GM21717 (cell line): ENCODE measurements around the gene CCDC92B.
"Not testable (repeated sequence)": the region's sequence is repeated elsewhere in the genome, so short reads cannot be mapped to it uniquely, and the experiment has no call there.

Experiments
- ATAC-seq: cut with Tn5 transposase; IDR thresholded peaks from one replicate; pipeline ENCODE4 v1.9.1; 2021; ENCODE audit warnings: mild to moderate bottlenecking, moderate library complexity; ENCODE audit not compliant: unreplicated experiment

CCDC92B gene

DNA sequence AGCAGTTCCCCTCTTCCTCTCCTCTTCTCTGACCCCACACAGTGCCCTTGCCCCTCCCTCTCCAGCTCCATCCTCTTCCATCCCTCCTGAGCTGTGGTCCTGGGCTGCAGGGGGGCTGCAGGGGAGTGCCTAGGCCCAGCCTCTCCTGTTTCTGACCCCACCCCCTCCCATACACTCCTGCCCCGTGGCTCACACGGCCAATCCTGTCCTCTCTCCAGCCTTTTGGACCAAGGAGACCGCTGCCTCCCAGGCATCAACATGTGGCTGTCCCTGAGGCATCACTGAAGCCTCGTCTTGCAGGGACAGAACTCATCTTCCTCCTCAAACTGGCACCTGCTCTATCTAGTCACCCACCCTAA is 44.6 kb downstream of the CCDC92B start:
- ATAC-seq = no peak

- ATAC-seq = no peak
Observed at GRCh38 chr17:2704031-2704889, 45.2 kb downstream of the CCDC92B start.

GRCh38 chr17:2703606-2704005 is 45.8 kb downstream of the CCDC92B start:
- no peak for ATAC-seq

DNA sequence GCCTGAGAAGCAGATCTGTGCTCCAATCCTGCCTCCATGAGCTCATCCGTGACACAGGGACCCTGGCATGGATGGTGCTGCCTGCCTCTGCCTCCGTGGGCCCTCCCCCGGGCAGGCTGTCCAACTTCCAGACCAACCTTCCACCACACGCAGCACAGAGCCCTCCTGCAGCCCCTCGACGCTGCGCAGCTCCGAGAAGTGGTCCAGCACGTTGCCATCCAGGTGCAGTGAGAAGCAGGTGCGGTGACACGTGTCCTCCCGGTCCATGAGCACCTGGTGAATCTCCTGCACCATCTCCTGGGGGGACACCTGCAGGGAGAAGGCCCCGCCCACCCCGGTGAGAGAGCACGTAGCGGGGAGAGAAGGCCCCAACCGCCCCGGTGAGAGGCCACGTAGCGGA is 46.3 kb downstream of the CCDC92B start:
- ATAC-seq = no peak

DNA sequence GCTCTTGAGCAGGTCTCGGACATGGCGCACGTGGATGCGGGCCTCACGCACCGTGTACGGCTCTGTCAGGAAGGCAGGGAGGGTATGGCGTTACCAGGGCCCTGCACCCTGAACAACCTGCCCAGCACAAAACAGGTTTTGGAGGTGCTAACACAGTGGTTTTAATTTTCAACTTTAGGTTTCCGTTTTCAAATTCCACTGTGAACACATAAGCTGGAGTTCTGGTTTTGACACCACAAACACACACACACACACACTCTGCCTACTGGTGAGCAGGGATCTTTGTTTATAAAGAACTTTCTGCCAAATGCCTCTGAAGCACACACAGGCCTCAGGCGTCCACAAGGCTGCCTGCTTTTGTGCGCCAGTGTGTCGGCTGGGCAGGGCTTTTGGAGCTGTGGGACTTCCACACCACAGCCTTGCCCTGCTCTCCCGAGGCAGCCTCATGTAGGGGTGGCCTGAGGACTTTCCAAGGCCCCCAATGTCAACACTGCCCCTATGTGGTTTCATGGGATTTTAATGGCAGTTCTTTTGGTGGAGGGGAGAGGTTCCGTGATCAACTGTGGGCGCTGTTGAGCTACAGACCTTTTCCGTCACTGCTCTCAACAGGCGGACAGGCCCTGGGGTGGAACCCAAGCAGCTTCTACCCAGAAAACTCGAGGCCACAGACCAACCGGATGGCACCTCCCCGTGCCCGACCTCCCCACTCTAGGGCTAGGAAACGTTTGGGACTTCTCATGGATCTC is 47.3 kb downstream of the CCDC92B start:
- ATAC-seq = no peak

DNA sequence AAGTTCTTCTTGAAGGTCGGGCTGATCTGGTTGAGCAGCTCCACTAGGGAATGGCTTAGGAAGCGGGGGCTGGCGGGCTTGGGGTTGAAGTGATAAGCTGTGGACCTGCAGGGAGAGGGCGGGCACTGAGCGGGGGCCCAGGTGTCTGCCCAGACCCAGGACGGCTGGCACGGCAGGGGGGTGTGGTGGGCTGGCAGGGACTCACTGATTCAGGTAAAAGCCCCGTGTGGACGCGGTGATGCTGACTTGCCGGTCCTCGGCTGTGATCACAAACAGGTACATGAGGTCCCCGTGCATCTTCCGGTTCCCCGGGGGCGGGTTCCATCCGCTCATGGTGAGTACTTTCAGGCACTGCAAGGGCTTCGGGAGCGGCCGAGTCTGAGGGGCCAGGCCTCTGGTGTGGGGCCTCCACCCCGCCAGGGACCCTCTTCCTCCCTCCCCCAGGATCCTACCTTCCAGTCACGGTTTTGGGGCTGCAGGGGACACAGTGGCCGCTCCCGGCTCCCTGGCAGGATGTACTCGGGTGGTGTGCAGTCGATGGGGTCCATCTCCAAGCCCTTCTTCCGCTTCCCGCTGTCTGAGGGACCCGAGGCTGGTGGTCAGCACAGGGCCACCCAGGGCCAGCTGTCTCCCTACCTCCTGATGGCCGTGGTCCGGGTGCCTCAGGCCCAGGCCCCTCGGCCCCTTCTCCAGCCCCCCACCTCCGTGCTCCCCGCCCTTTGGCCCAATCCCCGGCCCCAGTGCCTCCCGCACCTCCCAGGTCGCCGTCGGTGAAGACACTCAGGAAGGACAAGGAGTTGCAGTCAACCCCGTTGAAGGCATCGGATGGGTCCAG is 48.1 kb downstream of the CCDC92B start:
- no peak for ATAC-seq

DNA sequence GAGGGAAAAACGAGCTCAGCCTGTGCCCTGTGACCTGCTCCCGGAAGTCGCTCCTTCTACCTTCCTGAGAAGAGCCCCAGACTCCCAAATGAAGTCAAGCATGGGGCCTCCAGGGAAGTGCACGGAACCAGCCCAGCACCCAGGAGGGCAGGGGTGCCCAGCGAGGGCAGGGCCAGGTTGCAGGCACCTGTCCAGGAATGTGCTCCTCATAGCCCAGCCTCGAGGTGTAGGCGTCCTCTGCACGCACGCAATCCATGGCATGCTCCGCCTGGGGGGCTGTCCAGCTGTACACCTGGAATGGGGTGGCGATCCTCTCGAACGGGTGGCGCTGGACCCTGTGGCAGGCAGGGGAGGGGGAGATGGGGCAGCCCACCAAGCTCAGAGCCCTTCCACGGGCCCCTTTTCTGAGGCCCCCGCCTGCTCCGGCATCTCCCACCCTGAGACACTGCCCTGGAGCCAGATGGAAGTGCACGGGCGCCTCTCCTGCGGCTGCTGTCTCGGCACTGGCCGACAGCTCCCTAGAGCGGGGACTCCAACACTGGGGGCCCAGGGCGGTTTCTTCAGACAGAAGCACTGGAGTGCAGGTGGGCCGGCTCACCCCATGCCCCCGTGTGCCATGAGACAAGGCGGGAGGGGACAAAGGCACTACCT is 48.8 kb downstream of the CCDC92B start:
- no peak for ATAC-seq

DNA sequence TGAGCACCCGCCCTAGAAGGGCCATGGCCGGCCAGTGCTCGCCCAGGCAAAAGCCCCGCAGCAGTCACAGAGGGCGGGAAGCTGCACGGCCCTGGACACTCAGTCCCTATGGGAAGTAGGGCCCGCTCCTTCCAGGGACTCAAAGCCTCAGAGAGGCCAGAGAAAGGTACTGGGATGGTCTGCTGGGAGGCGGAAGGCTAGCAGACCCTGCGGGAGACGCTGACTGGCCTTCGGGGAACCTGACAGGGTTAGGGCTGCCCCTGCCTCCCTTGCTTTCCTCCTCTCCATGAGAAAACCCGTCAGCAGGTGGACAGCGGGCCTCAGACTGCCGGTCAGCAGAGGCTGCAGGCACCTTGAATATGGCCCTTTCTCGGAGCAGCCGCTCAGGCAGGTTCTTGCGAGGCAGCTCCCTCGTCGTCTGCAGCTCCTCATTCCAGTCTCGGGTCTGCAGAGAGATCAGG is 49.4 kb downstream of the CCDC92B start:
- ATAC-seq = no peak

GRCh38 chr17:2699216-2699805 is 50.1 kb downstream of the CCDC92B start:
- ATAC-seq = not testable (repeated sequence)

- no peak for ATAC-seq
Observed at GRCh38 chr17:2697611-2698162, 51.8 kb downstream of the CCDC92B start.

DNA sequence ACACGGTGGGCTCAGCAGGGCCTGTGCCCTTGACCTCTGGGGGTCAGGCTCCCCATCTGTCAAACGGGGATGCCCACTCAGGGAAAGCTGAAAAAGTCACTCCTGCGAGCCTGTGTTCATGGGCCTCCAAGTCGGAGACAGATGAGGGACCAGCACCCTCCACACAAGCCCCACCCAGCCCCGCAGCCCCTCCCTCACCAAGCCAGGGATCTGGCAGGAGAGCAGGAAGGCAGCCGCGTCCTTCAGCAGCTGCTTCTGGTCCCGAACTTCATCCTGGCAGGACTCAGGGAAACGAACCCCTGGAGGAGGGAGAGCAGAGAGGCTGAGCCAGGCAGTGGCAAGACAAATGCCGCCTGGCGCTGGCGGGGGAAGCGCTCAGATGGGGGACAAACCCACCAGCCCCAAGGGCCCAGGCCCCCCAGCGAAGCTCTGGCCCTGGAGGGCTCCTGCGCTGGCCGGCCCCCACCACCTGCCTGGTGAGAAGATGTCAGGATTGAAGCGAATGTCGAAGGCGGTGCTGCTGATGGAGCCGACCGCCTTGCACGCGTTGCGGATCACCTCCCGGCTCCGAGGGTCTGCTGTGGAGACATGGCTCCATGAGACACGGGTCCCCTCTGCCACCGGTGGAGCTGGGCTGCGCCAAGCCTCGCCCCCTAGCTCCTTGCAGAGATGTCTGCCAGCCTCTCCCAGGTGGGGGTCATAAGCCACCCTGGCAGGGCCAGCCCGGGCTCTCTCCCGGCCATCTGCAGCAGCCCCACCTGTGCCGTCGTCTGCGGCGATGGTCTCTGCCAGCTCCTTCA is 53.3 kb downstream of the CCDC92B start:
- no peak for ATAC-seq

- ATAC-seq = no peak
Observed at GRCh38 chr17:2695243-2695960, 54.0 kb downstream of the CCDC92B start.

GRCh38 chr17:2694381-2695242 is 54.8 kb downstream of the CCDC92B start:
- ATAC-seq = no peak

DNA sequence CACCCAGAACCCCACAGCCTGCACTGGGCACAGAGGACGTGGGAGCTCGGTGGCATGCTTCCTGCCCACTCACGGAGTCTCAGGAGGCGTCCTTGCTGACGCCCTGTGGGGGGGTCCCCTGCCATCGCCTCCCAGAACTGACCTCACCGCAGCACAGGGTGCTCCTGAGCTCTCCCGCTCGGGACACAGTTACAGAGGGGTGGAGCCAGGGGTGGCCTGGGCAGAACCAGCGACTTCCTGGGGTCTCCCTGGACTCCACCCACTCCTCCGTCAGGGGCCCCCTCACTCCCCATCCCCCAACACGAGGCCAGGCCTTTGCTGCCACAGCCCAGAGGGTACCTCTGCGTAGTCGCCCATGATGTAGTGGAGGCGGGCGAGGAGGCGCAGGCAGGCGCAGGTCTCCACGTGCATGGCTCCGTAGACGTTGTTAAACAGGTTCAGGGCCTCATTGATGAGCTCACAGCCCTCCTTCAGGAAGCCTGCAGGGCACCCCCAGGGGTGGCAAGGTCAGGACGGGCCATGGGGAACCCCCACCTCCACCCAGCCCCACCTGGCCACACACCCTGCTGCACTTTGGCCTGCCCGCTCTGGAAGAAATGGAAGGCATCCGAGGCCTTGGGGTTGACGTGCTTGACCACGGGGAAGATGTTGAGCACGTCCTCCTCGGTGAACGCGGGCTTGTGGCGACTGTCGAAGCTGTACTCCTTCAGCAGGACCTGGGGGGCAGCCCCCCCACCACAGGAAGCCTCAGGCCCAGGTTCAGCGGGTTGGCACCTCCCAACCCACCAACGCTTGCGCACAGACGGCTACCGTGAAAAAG is 55.7 kb downstream of the CCDC92B start:
- no peak for ATAC-seq

GRCh38 chr17:2692781-2693135 is 56.7 kb downstream of the CCDC92B start:
- ATAC-seq = no peak

DNA sequence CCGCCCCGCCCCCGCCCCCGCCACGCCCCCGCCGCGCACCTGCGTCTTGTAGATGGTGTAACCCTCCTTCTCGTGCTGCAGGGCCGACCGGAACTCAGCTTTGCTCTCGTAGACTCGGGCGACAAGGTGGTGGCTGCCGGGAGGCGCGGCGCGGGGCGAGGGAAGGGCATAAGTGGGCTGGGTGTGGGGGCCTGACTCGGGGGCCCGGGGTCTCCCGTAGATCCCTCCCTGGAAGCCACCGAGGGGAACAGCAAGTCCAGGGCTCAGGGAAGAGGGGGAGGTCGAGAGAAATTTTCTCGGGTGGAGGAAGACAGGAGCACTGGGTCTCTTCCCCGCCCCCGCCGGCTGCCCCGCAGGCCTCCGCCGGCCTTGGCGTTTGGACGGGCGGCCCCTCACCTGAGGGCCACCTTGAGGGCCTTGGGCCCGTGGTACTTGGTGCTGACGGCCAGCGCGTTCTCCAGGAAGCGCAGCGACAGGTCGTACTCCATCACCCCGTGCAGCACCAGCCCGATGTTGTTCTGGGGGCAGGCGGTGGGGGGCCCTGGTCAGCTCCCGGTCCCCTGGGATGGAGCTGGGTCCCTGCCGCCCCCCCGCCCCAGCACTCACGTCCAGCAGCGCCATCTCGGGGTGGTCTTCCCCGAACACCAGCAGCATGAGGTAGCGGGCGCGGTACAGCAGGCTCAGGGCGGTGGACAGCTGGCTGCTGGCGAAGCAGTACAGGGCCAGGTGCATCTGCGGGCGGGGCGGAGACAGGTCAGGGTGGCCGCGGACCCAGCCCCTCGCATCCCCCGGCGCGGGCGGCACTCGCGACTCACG is 57.3 kb downstream of the CCDC92B start:
- no peak for ATAC-seq
